ENCODE data around the gene MED6.
A peak's percentile ranks its signal among the peaks of the same experiment; 100 is the strongest.

The MED6 gene

DNA sequence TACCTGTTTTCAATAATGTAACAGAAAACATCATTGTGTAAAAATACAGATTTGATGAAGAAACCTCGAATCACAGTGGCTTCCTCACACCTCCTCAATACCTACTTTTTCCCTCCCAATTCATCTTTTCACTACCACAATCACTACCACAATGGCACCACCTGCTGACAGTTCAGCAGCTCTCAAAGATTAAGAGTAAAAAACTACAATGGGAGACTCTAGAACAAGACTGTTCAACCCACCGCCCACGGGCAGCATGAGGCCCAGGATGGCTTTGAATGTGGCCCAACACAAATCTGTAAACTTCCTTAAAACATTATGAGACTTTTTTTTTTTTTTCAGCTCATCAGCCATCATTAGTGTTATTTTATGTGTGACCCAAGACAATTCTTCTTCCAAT lies 15.2 kb downstream of the MED6 start:
- H3K9me3 ChIP-seq (ENCODE audit: severe bottlenecking): no peaks in the 10 kb centered on the region
- ATAC-seq (ENCODE audit: low read depth) (no peak), DNase-seq (ENCODE audit: low spot score) (no peak)
- H3K4me1 ChIP-seq (ENCODE audit: insufficient read depth, poor library complexity, severe bottlenecking): no peaks in the 10 kb centered on the region
- H3K36me3 ChIP-seq (ENCODE audit: low read depth): peaks cover 98% of the 10 kb centered on the region
- no peak overlapping the region for H3K27ac ChIP-seq (ENCODE audit: poor library complexity, severe bottlenecking)
- no peak overlapping the region for H3K4me3 ChIP-seq (ENCODE audit: severe bottlenecking)
- H3K27me3 ChIP-seq (ENCODE audit: insufficient read depth, poor library complexity, severe bottlenecking): no peaks in the 10 kb centered on the region
- no peak for TF ChIP-seq CTCF (IDR thresholded peaks at IDR 0.05; ENCODE audit: poor library complexity, severe bottlenecking)

DNA sequence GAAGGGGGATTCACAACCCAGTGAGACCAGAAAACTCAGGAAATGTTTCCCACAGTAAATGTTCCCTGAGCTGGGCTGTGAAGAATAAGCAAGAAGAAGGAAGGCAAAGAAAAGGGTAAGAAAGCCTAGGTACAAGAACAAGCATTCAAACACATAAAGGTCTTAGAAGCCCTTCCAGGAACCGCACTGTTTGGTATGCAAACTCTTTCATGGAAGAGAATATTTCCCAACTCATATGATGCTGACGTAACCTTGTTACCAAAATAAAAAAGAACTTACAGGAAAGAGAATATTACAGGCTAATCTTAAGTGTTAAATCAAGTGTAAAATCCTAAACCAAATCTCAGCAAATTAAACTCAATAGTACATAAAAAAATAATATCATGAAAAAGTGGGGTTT lies 23.6 kb downstream of the MED6 start:
- no peaks in the 10 kb centered on the region for H3K27me3 ChIP-seq (ENCODE audit: insufficient read depth, poor library complexity, severe bottlenecking)
- H3K36me3 ChIP-seq (ENCODE audit: low read depth): peaks cover 59% of the 10 kb centered on the region

GRCh38 chr14:70573050-70573449 lies 27.4 kb downstream of the MED6 start:
- DNase-seq (ENCODE audit: low spot score) (no peak), ATAC-seq (ENCODE audit: low read depth) (no peak)
- no peak overlapping the region for H3K27ac ChIP-seq (ENCODE audit: poor library complexity, severe bottlenecking)
- H3K27me3 ChIP-seq (ENCODE audit: insufficient read depth, poor library complexity, severe bottlenecking): no peaks in the 10 kb centered on the region
- H3K4me3 ChIP-seq (ENCODE audit: severe bottlenecking): no peak overlapping the region
- TF ChIP-seq CTCF (IDR thresholded peaks at IDR 0.05; ENCODE audit: poor library complexity, severe bottlenecking): no peak
- no peaks in the 10 kb centered on the region for H3K4me1 ChIP-seq (ENCODE audit: insufficient read depth, poor library complexity, severe bottlenecking)
- peaks cover 46% of the 10 kb centered on the region for H3K36me3 ChIP-seq (ENCODE audit: low read depth)
- H3K9me3 ChIP-seq (ENCODE audit: severe bottlenecking): no peaks in the 10 kb centered on the region

More for the DNA sequence above, 23.6 kb downstream of the MED6 start:
- DNase-seq (ENCODE audit: low spot score): no peak
- ATAC-seq (ENCODE audit: low read depth): no peak
- no peak overlapping the region for H3K4me3 ChIP-seq (ENCODE audit: severe bottlenecking)
- TF ChIP-seq CTCF (IDR thresholded peaks at IDR 0.05; ENCODE audit: poor library complexity, severe bottlenecking): no peak
- no peaks in the 10 kb centered on the region for H3K9me3 ChIP-seq (ENCODE audit: severe bottlenecking)
- H3K27ac ChIP-seq (ENCODE audit: poor library complexity, severe bottlenecking): no peak overlapping the region
- no peaks in the 10 kb centered on the region for H3K4me1 ChIP-seq (ENCODE audit: insufficient read depth, poor library complexity, severe bottlenecking)

- Histone ChIP-seq H3K9me3 (ENCODE audit: severe bottlenecking) (no peaks in the 10 kb centered on the region), H3K36me3 (ENCODE audit: low read depth) (peaks cover 50% of the 10 kb centered on the region), H3K4me1 (ENCODE audit: insufficient read depth, poor library complexity, severe bottlenecking) (no peaks in the 10 kb centered on the region), H3K4me3 (ENCODE audit: severe bottlenecking) (no peak overlapping the region), H3K27me3 (ENCODE audit: insufficient read depth, poor library complexity, severe bottlenecking) (no peaks in the 10 kb centered on the region), H3K27ac (ENCODE audit: poor library complexity, severe bottlenecking) (no peak overlapping the region)
- TF ChIP-seq CTCF (IDR thresholded peaks at IDR 0.05; ENCODE audit: poor library complexity, severe bottlenecking): no peak
- ATAC-seq (ENCODE audit: low read depth) (no peak), DNase-seq (ENCODE audit: low spot score) (no peak)
Measured at GRCh38 chr14:70571139-70571538, 29.3 kb downstream of the MED6 start.

GRCh38 chr14:70567791-70568190 lies 32.7 kb downstream of the MED6 start:
- peak; percentile 56 for DNase-seq (ENCODE audit: low spot score)
- Histone ChIP-seq H3K27me3 (ENCODE audit: insufficient read depth, poor library complexity, severe bottlenecking) (no peaks in the 10 kb centered on the region), H3K27ac (ENCODE audit: poor library complexity, severe bottlenecking) (no peak overlapping the region), H3K9me3 (ENCODE audit: severe bottlenecking) (no peaks in the 10 kb centered on the region), H3K36me3 (ENCODE audit: low read depth) (peaks cover 57% of the 10 kb centered on the region), H3K4me1 (ENCODE audit: insufficient read depth, poor library complexity, severe bottlenecking) (no peaks in the 10 kb centered on the region), H3K4me3 (ENCODE audit: severe bottlenecking) (no peak overlapping the region)
- peak; percentile 77 for ATAC-seq (ENCODE audit: low read depth)
- peak; percentile 64 for TF ChIP-seq CTCF (IDR thresholded peaks at IDR 0.05; ENCODE audit: poor library complexity, severe bottlenecking)

All from RWPE2 (cell line).